Hippocampal formation (tissue), 2 donors: ENCODE data around the gene OMD.
"Not testable (repeated sequence)": the region's sequence is repeated elsewhere in the genome, so short reads cannot be mapped to it uniquely, and the experiment has no call there.

Experiments
- DNase-seq, 2 donors: peaks; one replicate each; lab custom pipeline; 2025; lab: John Stamatoyannopoulos, UW

Gene OMD

DNA sequence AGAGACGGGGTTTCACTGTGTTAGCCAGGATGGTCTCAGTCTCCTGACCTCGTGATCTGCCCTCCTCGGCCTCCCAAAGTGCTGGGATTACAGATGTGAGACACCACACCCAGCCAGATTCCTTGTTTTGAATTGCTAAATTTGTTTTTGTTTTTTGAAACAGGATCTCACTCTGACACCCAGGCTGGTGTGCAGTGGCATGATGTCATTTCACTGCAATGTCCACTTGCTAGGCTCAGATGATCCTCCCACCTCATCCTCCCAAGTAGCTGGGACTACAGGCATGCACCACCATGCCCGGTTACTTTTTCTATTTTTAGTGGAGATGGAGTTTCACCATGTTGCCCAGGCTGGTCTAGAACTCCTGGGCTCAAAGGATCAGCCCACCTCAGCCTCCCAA lies 13.1 kb downstream of the OMD start:
- DNase-seq: not testable (repeated sequence)

DNA sequence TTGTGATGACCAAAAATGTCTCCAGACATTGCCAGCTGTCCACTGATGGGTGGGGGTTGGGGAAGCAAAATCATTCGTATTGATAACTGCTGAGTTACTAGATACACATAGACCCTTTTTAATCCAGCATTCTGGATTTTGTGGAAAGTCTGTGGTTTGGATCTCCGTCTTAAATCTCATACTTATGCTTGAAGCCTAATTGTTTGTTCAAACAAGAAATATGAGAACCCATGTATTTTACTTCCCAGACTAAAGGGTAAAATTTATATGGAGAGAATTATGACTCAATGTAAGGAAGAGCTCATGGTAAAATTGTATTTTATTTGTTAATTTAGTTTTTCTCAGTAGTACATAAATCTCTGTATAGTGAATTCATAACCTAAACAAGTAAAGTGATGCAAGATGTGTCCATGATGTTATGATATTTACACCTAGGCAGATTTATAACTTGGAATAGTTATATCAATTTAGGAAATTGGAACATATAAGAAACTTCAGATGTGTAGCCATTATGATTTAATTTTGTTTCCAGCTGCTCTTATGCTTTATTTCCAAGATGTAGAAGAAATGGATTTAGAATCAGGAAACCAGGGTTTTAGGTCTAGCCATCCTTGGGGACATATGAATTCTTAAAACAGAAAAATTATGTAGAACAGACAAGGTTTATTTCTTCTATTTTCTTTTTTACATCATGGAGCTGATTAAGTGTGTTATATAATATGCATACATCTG lies 15.4 kb downstream of the OMD start:
- DNase-seq: no peak

DNA sequence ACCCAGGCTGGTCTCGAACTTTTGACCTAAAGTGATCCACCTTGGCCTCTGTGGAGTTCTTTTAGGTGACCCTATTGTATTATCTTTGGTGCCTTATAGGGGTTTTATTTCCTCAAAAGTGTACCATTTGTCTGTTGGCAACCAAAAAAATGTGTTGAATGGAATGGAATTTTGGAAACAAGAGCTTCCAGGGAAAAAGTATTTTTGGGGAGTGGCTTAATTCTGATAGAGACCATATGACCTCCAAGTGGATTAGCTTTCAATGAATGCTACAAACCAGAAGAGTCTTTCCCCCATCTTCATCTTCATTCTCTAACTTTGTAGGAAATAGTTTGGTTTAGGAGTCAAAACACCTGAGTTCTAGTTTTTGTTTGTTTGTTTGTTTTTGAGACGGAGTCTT lies 16.5 kb downstream of the OMD start:
- DNase-seq: no peak

DNA sequence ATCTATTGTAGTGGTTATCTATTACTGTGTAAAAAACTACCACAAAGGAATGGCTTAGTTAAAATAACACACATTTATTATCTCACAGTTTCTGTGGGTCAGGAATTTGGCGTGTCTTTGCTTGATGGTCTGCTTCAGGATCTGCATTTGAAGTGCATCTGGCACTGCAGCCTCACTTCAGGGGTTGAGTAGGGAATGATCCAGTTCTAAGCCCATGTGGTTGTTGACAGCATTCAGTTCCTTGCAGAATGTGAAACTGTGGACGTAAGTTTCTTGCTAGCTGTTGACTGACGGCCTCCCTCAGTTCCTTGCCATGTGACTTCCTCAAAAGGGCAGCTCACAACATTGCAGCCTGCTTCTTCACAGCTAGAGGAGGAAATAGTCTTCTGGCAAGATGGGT lies 17.8 kb downstream of the OMD start:
- peak; percentile 24 to 44 for DNase-seq

GRCh38 chr9:92405818-92406217 lies 18.5 kb downstream of the OMD start:
- DNase-seq: no peak

DNA sequence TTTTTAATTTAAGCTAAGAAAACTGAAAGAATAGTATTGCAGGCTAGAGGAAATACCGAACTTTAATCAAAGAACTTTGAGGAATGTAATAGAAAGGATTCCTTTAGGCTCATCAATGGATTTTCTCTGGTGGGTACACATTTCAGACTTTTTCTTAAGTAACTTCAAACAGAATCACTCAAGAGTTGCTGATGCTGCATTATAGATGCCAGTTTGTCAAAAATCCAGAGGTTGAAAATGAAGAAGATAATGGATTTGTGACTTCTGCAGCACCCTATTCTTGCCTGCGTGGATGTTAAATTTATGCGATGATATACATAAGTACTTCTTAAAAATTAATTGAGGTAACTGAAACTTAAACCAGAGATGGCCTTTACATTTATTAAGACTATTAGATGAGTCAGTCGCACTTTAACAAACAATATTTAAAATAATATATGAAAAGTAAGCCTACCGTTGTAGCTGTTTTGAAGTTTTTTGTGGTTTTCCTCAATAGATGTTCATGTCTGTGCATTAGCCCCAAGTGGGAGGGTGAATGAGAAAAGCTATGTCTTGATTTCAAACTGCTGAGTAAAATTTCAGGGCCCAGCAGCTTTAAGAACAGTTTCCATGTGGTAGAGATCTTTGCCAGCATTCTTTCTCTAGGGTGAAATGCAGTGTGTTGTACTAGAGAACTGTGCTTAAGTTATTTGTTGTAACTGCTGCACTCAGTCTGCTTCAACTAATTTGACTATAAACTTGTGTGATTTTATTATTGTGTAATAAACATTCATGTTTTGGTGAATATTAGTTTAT lies 20.0 kb downstream of the OMD start, which contains the start of gene OGN:
OGN (minus strand) TSS at position 537 of the 795 bp plus-strand sequence. CDS start 1,171 bp downstream, outside the sequence.
- no peak for DNase-seq

DNA sequence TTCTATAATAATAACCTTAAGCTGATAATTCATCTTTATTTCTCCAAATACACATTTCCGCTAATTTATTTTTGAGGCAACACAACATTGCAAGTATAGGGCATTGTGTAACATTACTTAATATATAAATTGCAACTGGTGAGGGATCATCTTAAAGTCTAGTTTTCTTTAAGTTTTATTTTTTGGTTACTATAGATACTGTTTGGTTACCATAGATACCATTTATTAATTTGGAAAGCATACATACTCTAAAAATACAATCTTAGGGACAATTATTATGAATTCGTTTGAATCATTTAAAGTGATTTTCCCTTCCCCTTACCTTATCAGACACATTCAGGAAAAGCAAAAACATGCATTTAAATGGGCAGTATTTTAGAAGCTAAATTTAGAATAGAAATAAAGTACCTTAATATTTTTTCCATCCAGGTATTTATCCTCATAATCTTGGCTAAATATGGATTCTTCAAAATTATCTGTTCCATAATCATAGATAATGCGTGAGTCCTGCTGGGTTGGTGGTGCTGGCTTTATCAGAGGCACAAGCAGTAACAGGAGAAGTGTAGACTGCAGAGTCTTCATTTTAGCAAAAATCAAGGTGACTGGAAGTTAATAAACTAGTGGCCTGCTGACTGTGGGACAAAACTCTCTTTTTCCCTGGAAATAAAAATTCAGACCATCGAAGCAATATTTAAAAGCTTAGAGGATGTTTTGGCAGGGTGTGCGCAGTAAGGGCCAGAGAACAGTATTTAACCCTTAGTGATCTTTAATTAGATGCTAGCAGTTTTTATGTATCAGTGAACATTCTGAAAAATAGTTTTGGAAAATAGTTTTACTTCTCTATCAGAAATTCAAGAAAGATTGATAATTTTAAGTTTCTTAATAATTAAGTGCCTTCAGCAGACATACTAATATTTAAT lies 21.2 kb downstream of the OMD start:
- DNase-seq: no peak

DNA sequence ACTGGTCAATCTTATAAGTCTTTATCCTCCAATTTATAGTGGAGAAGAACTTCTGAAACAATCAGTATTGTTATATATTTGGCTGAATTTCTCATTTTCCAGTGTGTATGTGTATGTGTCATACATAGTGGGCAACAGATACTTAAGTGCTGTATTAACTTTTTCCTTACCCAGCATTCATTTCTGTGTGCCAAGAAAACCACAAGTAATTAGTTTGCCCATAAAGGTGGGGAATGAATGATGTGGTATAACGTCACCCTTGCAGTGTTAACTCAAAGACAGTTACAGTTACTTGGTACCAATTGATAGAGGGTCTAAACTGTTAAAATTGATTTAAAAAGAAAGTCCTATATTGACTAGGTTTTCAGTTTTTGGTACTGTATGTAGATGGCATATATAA lies 21.9 kb downstream of the OMD start:
- no peak for DNase-seq

GRCh38 chr9:92397853-92398252 lies 26.4 kb downstream of the OMD start:
- no peak for DNase-seq

- DNase-seq: no peak
These were observed 28.7 kb downstream of the OMD start for GRCh38 chr9:92395617-92396016.

DNA sequence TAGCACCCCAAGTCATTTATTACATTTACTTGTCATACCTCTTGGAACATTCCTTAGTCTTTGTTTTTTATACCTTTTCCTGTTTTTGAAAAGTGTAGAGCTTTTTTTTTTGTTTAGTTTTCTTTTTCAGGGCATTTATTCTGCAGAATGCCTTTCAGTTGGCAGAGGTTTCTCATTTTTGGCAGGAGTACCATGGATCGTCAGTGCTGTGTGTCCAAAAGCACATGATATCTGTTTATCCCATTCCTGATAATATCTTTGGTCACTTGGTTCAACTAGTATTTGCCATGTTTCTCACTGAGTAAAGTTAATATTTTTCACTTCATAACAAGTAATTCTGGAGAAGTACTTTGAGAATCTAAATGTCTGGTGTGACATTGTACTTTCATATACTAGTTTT lies 30.6 kb downstream of the OMD start:
- DNase-seq: no peak

- DNase-seq: no peak
These were observed 31.6 kb downstream of the OMD start for GRCh38 chr9:92392690-92393089.

GRCh38 chr9:92385953-92386352 lies 38.3 kb downstream of the OMD start:
- no peak for DNase-seq

DNA sequence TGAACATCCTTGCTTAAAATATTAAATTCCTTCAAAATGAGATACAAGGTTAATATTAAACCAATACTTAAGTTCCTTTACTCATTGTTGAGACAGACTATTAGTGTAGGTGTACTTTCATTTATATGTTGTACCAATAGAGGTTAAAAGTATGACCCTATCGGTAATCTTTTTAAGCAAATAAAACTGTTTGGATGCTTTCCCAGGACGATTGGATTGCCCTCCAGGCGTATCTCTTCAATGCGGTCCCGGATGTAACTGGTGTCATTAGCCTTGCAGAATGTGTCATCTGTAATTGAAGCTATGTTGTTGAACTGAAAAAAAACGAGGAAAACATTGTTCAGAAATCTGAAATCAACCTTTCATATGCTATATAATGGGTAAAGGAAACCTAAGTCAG lies 38.8 kb downstream of the OMD start:
- DNase-seq: no peak

DNA sequence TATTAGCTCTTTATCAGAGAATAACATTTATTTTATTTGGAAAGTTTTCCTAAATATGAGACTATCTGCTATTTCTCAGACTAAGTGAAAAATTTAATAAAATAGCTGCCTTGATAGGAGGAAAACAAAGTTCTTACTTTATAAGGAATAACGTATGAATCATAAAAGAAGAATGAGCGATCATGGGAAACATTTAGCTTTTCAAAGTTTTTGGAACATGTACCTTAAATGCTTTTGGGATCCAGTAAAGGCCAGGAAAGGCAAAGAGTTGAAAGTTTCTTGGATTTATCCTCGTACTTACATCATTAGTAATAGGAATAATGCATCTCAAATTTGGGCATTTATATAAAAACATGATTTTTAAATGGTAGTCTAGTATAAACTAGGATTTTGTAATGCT lies 39.3 kb downstream of the OMD start:
- DNase-seq: no peak

- no peak for DNase-seq
These were observed 39.9 kb downstream of the OMD start for GRCh38 chr9:92384375-92384774.

DNA sequence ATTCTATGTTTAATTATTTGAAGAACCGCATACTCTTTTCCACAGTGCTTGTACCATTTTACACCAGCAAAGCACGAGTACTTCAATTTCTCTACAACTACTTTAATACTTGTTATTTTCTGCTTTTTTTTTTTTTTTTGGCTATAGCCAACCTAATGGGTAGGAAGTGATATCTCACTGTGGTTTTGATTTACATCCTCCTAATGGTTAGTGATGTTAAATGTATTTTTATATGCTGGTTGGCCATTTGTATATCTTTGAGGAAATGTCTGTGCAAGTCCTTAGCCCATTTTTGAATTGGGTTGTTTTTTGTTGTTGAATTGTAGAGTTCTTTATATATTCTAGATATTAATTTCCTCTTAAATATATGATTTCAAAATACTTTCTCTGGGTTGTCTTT lies 42.5 kb downstream of the OMD start:
- DNase-seq: no peak

- no peak for DNase-seq
These were observed 43.7 kb downstream of the OMD start for GRCh38 chr9:92380603-92381002.

DNA sequence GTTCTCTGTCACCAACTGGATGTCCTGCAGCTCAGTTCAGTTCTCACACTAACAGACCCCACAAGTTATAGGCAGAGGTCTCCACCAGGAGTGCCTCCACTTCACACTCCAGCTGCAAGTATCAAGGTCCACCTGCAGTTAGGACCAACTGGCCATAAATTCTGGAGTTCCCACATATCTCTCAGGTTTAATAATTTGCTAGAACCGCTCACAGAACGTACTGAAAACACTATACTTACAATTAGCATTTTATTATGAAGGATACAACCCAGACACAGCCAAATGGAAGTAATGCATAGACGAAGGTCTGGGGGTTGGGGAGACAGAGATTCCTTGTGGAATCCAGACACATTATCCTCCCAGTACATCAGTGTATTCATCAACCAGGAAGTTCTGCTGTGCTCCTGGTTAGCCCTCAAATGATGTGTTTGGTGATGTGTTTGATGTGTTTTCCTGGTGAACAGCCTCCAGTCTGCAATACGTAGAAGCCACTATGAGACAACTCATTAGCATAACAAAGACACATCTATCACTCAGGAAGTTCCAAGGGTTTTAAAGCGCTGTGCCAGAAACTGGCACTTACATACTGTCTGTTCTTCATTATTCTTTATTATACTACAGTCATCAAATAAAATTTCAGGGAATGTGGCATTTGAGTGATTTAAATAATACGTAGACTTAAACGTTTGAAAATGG lies 45.3 kb downstream of the OMD start:
- DNase-seq: no peak

DNA sequence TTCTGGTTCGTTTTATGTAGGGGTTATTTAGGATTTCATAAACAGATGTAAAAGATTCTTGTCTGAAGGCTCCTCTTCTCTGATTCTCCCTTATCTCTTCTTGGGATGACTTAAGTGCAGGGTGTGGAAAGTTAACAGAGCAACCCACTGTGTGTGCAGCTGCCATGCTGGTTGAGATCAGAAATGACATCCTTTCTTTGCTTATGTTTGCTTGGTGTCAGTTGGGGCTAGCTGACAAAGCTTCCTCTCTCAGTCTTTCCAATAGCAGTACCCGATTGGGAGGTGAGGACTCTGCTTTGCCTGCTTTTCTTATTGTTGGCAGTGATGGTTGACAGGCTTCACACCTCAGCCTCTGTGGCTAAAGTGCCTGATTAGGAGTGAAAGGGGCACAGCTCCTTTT lies 46.4 kb downstream of the OMD start:
- DNase-seq: no peak

DNA sequence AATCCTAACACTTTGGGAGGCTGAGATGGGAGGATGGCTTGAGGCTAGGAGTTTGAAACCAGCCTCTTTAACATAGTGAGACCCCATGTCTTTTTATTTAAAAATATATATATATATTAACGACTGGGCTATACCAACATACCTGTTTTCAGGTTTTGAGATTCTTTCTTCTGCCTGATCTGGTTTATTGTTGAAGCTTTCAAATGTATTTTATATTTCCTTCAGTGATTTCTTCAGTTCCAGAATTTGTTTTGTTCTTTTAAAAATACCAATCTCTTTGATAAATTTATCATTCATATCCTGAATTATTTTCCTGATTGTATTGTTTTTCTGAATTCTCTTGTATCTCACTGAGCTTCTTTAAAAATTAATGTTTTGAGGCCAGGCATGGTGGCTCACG lies 51.1 kb downstream of the OMD start:
- DNase-seq: no peak

GRCh38 chr9:92369075-92369474 lies 55.2 kb downstream of the OMD start:
- DNase-seq: no peak
